Vagina (tissue), 2 donors: Measurements from ENCODE around the gene SLC35B4.

Experiments used
- CTCF ChIP-seq, 3 experiments: fragments of 450-650 bp in 2 of 3; fragments of 200-600 bp in 1 of 3; sonication (generic) in 1 of 3; IDR thresholded peaks; one replicate each; pipeline ENCODE4 v1.5.1; 2017 to 2019; ENCODE audit warnings: antibody characterized with exemption in 3 of 3, mild to moderate bottlenecking in 2 of 3, moderate library complexity in 2 of 3
- POLR2A ChIP-seq, 2 donors: fragments of 450-650 bp; IDR thresholded peaks; one replicate each; pipeline ENCODE4 v1.6.1; 2017; ENCODE audit warnings: antibody characterized with exemption in 2 of 2, mild to moderate bottlenecking in 2 of 2, moderate library complexity in 2 of 2

- no peak for TF ChIP-seq POLR2A (IDR thresholded peaks at IDR 0.05)
- no peak for TF ChIP-seq CTCF (IDR thresholded peaks at IDR 0.05)
Observed at GRCh38 chr7:134248196-134248595, 68.5 kb downstream of the SLC35B4 start.
